ENCODE results near the gene CEP112. TPM values are rescaled to one million over a fixed set of nuclear protein-coding genes. Genes with fewer than 3 reads are reported as not detected.
A peak's percentile ranks its signal among the peaks of the same experiment; 100 is the strongest.

Gene CEP112
- polyA plus RNA-seq, 1 donor, result 4.4 TPM

- Histone ChIP-seq H3K4me1 (ENCODE audit: control insufficient read depth, insufficient read depth, low read length) (no peaks in the 10 kb centered on the region), H3K27ac (ENCODE audit: low read length) (no peak overlapping the region), H3K4me3 (ENCODE audit: low read length) (no peak overlapping the region), H3K9me3 (ENCODE audit: control insufficient read depth, low read depth, low read length) (no peaks in the 10 kb centered on the region), H3K36me3 (ENCODE audit: control insufficient read depth, insufficient read depth, low read length) (no peaks in the 10 kb centered on the region), H3K27me3 (ENCODE audit: control insufficient read depth, insufficient read depth, low read length) (no peaks in the 10 kb centered on the region)
- 96% methylated on average over 3 of the region's 4 CpGs for WGBS (ENCODE audit: insufficient coverage, low lambda C conversion rate)
- DNase-seq, result no peak
These were observed 250.5 kb downstream of the CEP112 start for GRCh38 chr17:65941356-65941899.

GRCh38 chr17:65936013-65936412 lies 255.9 kb downstream of the CEP112 start:
- Histone ChIP-seq H3K4me1 (ENCODE audit: control insufficient read depth, insufficient read depth, low read length) (no peaks in the 10 kb centered on the region), H3K4me3 (ENCODE audit: low read length) (no peak overlapping the region), H3K9me3 (ENCODE audit: control insufficient read depth, low read depth, low read length) (peaks cover 6% of the 10 kb centered on the region), H3K27ac (ENCODE audit: low read length) (no peak overlapping the region), H3K27me3 (ENCODE audit: control insufficient read depth, insufficient read depth, low read length) (no peaks in the 10 kb centered on the region), H3K36me3 (ENCODE audit: control insufficient read depth, insufficient read depth, low read length) (no peaks in the 10 kb centered on the region)
- DNase-seq, result no peak
- no CpG with 5 or more reads among the region's 3 CpGs for WGBS (ENCODE audit: insufficient coverage, low lambda C conversion rate)

GRCh38 chr17:65933290-65933689 lies 258.6 kb downstream of the CEP112 start:
- DNase-seq, result no peak
- no peak overlapping the region for H3K4me3 ChIP-seq (ENCODE audit: low read length)
- no peak overlapping the region for H3K27ac ChIP-seq (ENCODE audit: low read length)
- H3K9me3 ChIP-seq (ENCODE audit: control insufficient read depth, low read depth, low read length), result peaks cover 6% of the 10 kb centered on the region
- H3K36me3 ChIP-seq (ENCODE audit: control insufficient read depth, insufficient read depth, low read length), result no peaks in the 10 kb centered on the region
- H3K4me1 ChIP-seq (ENCODE audit: control insufficient read depth, insufficient read depth, low read length), result no peaks in the 10 kb centered on the region
- no peaks in the 10 kb centered on the region for H3K27me3 ChIP-seq (ENCODE audit: control insufficient read depth, insufficient read depth, low read length)
- 50% methylated on average over 2 of the region's 4 CpGs for WGBS (ENCODE audit: insufficient coverage, low lambda C conversion rate)

DNA sequence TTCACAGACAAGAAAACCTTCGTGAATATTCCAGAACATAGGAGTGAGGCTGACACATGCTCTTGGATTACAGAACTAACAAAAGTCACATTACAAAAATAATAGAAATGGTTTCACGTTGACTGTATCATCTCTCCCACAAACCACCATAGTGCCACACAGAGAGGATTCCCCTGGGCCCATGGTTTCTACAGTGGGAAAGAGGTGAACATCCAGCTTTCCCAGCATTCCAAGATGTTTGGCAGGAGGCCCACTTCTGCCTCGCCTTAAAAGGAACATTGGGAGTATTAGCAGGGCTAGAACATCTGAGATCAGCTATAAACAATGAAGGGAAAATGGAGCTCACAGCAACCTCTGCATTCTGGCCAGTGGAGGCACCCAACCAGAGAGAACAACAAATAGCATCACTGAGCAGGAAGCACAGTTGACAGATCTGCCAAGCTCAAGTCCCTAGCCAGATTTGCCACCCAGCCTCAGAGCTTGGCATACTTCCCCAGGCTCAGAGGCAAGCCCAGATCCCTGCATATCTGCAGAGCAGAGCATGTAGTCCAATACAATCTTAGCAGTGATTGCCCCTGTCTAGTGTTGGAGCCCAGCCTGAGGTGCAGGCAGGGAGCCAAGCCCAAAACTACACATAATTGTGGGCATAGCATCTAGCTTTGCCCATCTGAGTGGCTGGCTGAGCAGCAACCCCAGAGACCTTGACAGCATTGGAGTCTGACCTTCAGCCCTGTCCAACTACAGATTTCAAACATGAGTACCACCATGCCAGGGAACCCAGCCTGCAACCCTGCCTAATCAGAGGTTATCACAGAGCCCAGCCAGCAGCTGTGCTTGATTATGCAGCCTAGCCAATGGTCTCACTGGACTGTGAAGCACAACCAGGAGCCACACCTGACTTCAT lies 260.4 kb downstream of the CEP112 start:
- Histone ChIP-seq H3K36me3 (ENCODE audit: control insufficient read depth, insufficient read depth, low read length) (no peaks in the 10 kb centered on the region), H3K9me3 (ENCODE audit: control insufficient read depth, low read depth, low read length) (peaks cover 6% of the 10 kb centered on the region), H3K4me1 (ENCODE audit: control insufficient read depth, insufficient read depth, low read length) (no peaks in the 10 kb centered on the region), H3K27ac (ENCODE audit: low read length) (no peak overlapping the region), H3K4me3 (ENCODE audit: low read length) (no peak overlapping the region), H3K27me3 (ENCODE audit: control insufficient read depth, insufficient read depth, low read length) (no peaks in the 10 kb centered on the region)
- no CpG with 5 or more reads among the region's 3 CpGs for WGBS (ENCODE audit: insufficient coverage, low lambda C conversion rate)
- DNase-seq, result no peak

DNA sequence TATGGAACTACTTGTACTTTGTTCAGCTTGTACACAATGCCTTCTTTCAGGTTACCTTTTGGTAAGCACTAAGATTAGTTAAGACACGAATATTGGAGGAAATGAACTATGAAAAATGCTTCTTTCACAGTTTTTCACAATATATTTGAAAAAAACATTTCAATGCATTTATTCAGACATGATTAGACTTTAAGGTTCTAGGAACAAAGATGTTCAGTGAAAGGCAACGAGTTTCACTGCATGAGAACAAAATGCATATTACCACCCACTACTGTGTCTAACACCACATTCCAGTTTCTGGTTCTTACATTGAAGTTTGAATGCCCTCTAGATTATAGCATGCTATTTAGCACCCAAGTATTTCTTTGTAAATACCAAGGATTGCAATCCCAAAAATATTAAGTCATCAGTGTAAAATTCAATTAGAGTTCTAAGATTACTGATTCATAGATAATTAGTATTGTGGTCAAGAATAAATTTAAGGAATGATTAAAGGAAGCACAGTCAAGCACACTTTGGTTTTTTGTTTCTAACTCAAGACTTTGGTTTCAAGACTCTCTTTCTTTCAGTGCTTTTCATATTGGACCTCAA lies 261.7 kb downstream of the CEP112 start:
- H3K36me3 ChIP-seq (ENCODE audit: control insufficient read depth, insufficient read depth, low read length), result no peaks in the 10 kb centered on the region

DNA sequence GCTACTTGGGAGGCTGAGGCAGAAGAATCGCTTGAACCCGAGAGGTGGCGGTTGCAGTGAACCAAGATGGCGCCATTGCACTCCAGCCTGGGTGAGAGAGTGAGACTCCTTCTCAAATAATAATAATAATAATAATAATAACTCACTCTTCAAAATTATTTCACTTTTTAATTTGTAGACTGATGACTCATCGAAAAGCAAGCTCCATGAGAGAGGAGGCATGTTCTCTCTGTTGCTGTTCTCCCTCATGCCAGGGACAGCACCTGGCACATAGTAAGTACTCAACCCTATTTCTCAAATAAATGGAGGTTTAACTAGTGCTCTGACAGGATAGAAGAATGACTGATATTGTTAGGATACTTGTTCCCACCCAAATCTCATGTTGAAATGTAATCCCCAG lies 265.3 kb downstream of the CEP112 start:
- no peak for DNase-seq
- Histone ChIP-seq H3K4me1 (ENCODE audit: control insufficient read depth, insufficient read depth, low read length) (no peaks in the 10 kb centered on the region), H3K27ac (ENCODE audit: low read length) (no peak overlapping the region), H3K9me3 (ENCODE audit: control insufficient read depth, low read depth, low read length) (peaks cover 1% of the 10 kb centered on the region), H3K36me3 (ENCODE audit: control insufficient read depth, insufficient read depth, low read length) (no peaks in the 10 kb centered on the region), H3K4me3 (ENCODE audit: low read length) (no peak overlapping the region), H3K27me3 (ENCODE audit: control insufficient read depth, insufficient read depth, low read length) (no peaks in the 10 kb centered on the region)
- no CpG with 5 or more reads among the region's 5 CpGs for WGBS (ENCODE audit: insufficient coverage, low lambda C conversion rate)

More for the DNA sequence above, 261.7 kb downstream of the CEP112 start:
- H3K4me3 ChIP-seq (ENCODE audit: low read length), result no peak overlapping the region
- H3K9me3 ChIP-seq (ENCODE audit: control insufficient read depth, low read depth, low read length), result peaks cover 6% of the 10 kb centered on the region
- H3K27me3 ChIP-seq (ENCODE audit: control insufficient read depth, insufficient read depth, low read length), result no peaks in the 10 kb centered on the region
- 40% methylated on average over 1 of the region's 2 CpGs for WGBS (ENCODE audit: insufficient coverage, low lambda C conversion rate)
- H3K4me1 ChIP-seq (ENCODE audit: control insufficient read depth, insufficient read depth, low read length), result no peaks in the 10 kb centered on the region
- DNase-seq, result no peak
- no peak overlapping the region for H3K27ac ChIP-seq (ENCODE audit: low read length)

- H3K27me3 ChIP-seq (ENCODE audit: control insufficient read depth, insufficient read depth, low read length), result no peaks in the 10 kb centered on the region
- no peak for DNase-seq
- WGBS (ENCODE audit: insufficient coverage, low lambda C conversion rate), result 98% methylated on average over 6 of the region's 8 CpGs
- no peak overlapping the region for H3K27ac ChIP-seq (ENCODE audit: low read length)
- no peaks in the 10 kb centered on the region for H3K9me3 ChIP-seq (ENCODE audit: control insufficient read depth, low read depth, low read length)
- no peak overlapping the region for H3K4me3 ChIP-seq (ENCODE audit: low read length)
- H3K36me3 ChIP-seq (ENCODE audit: control insufficient read depth, insufficient read depth, low read length), result no peaks in the 10 kb centered on the region
- no peaks in the 10 kb centered on the region for H3K4me1 ChIP-seq (ENCODE audit: control insufficient read depth, insufficient read depth, low read length)
These were observed 266.2 kb downstream of the CEP112 start for GRCh38 chr17:65925606-65926307.

DNA sequence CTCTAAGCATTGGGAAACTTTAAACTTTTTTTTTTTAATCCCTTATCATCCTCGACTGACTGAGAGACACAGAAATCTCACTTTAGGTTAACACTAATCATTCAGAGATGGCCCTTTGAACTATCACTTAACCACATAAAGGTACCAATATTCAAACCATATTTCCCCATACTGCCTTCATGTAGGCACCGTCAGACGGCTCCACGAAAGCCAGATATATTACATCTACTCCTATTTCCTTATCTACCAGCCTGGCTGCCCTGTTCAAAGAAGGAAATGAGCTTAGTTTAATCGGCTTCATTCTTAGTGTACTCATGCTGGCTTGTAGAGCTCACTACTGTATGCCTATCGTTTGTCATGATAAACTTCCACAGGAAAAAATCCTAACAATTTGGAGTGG lies 270.9 kb downstream of the CEP112 start:
- H3K36me3 ChIP-seq (ENCODE audit: control insufficient read depth, insufficient read depth, low read length), result no peaks in the 10 kb centered on the region
- 19% methylated on average over 4 of the region's 6 CpGs for WGBS (ENCODE audit: insufficient coverage, low lambda C conversion rate)

GRCh38 chr17:65918916-65919315 lies 273.0 kb downstream of the CEP112 start:
- H3K27ac ChIP-seq (ENCODE audit: low read length), result no peak overlapping the region
- H3K9me3 ChIP-seq (ENCODE audit: control insufficient read depth, low read depth, low read length), result no peaks in the 10 kb centered on the region
- no peaks in the 10 kb centered on the region for H3K27me3 ChIP-seq (ENCODE audit: control insufficient read depth, insufficient read depth, low read length)
- DNase-seq, result no peak
- H3K4me3 ChIP-seq (ENCODE audit: low read length), result no peak overlapping the region
- no peaks in the 10 kb centered on the region for H3K4me1 ChIP-seq (ENCODE audit: control insufficient read depth, insufficient read depth, low read length)
- 47% methylated on average over 2 of the region's 5 CpGs for WGBS (ENCODE audit: insufficient coverage, low lambda C conversion rate)
- no peaks in the 10 kb centered on the region for H3K36me3 ChIP-seq (ENCODE audit: control insufficient read depth, insufficient read depth, low read length)

More for the DNA sequence above, 270.9 kb downstream of the CEP112 start:
- DNase-seq, result peak in 1 of 2 donors; percentile 42
- Histone ChIP-seq H3K4me1 (ENCODE audit: control insufficient read depth, insufficient read depth, low read length) (no peaks in the 10 kb centered on the region), H3K4me3 (ENCODE audit: low read length) (no peak overlapping the region), H3K9me3 (ENCODE audit: control insufficient read depth, low read depth, low read length) (no peaks in the 10 kb centered on the region), H3K27ac (ENCODE audit: low read length) (no peak overlapping the region), H3K27me3 (ENCODE audit: control insufficient read depth, insufficient read depth, low read length) (no peaks in the 10 kb centered on the region)

GRCh38 chr17:65918500-65918899 lies 273.4 kb downstream of the CEP112 start:
- no peaks in the 10 kb centered on the region for H3K36me3 ChIP-seq (ENCODE audit: control insufficient read depth, insufficient read depth, low read length)
- H3K27ac ChIP-seq (ENCODE audit: low read length), result no peak overlapping the region
- H3K27me3 ChIP-seq (ENCODE audit: control insufficient read depth, insufficient read depth, low read length), result no peaks in the 10 kb centered on the region
- no peak overlapping the region for H3K4me3 ChIP-seq (ENCODE audit: low read length)
- no peak for DNase-seq
- no CpG with 5 or more reads among the region's 1 CpG for WGBS (ENCODE audit: insufficient coverage, low lambda C conversion rate)
- no peaks in the 10 kb centered on the region for H3K4me1 ChIP-seq (ENCODE audit: control insufficient read depth, insufficient read depth, low read length)
- H3K9me3 ChIP-seq (ENCODE audit: control insufficient read depth, low read depth, low read length), result no peaks in the 10 kb centered on the region
